Activated T-helper 2 cell treated with anti-CD3 and anti-CD28 coated beads, Interferon-gamma antibody, Interleukin-2, Interleukin-4, amounts not matched to agents 10 μg/mL and 5 μg/mL and 100 μg/mL, durations not matched to agents 14 hours and 24 hours and 36 hours (primary cell): ENCODE results near the gene CRYGD. TPM values are rescaled to one million over a fixed set of nuclear protein-coding genes. Genes with fewer than 3 reads are reported as not detected.
"Not testable (repeated sequence)": the region's sequence is repeated elsewhere in the genome, so short reads cannot be mapped to it uniquely, and the experiment has no call there.

Experiments used
- DNase-seq: peaks from one replicate; pipeline ENCODE4 v3.0.0; 2021; ENCODE audit warnings: low spot score
- H3K27ac Mint-ChIP-seq: one replicate; pipeline ENCODE4 v1.8.0; 2021; ENCODE audit warnings: mixed read lengths
- H3K27me3 Mint-ChIP-seq: one replicate; pipeline ENCODE4 v1.8.0; 2021; ENCODE audit warnings: low read depth, mixed read lengths
- H3K36me3 Mint-ChIP-seq: one replicate; pipeline ENCODE4 v1.8.0; 2021; ENCODE audit warnings: low read depth, mixed read lengths
- H3K4me1 Mint-ChIP-seq: one replicate; pipeline ENCODE4 v1.8.0; 2021; ENCODE audit warnings: low read depth, mixed read lengths
- H3K4me3 Mint-ChIP-seq: one replicate; pipeline ENCODE4 v1.8.0; 2021; ENCODE audit warnings: low read depth, mild to moderate bottlenecking, moderate library complexity, mixed read lengths
- H3K9me3 Mint-ChIP-seq: one replicate; pipeline ENCODE4 v1.8.0; 2021; ENCODE audit warnings: mixed read lengths
- intact Hi-C: fragments of 100-400 bp; cut with micrococcal nuclease; formaldehyde crosslinking; loops from one replicate; pipeline ENCODE4 v1.15.1; 2023
- total RNA-seq: library from RNA; stranded (reverse); gene quantifications from 2 replicates; pipeline ENCODE4 v1.2.3, GENCODE V29; 2022

CRYGD gene
- total RNA-seq: not detected in 2 replicates

DNA sequence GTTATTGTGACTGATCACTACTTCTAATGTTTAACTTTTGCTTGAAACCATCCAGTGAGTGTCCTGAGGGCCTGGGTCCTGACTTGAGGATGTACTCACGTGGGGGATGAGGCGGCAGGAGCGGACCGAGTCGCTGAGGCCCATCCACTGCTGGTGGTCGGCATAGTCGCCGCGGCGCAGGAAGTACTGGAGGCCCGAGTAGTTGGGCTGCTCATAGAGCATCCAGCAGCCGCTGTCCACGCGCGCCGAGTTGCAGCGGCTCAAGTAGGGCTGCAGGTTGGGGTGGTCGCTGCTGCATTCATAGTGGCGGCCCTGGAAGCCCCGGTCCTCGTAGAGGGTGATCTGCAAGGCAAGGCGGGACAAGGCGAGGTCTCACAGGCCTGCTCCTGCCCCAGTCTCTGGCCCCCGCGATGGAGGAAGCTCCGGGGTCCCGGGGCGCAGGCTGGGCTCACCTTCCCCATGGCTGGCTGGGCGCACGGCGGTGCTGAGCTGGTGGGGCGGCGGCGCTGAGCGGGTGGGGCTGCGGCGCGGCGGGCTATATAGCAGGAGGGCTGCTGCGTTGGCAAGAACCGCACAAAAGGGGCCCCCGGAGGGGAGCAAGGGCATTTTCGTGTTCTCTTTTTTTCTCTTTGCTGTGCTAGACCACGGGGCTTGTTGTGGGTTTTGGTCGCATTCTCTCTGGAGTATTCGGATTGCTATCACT is at the start of gene CRYGD:
Gene CRYGD, minus strand, starts transcription at position 512 of the 703 bp plus-strand sequence. Its CDS starts 51 bp downstream, at position 461.
- DNase-seq, H3K27ac Mint-ChIP-seq, H3K36me3 Mint-ChIP-seq, H3K4me1 Mint-ChIP-seq, H3K9me3 Mint-ChIP-seq, intact Hi-C loops: not testable (repeated sequence)
- Mint-ChIP-seq H3K27me3 (peaks cover 41% of the 10 kb centered on the region), H3K4me3 (peak within 1 kb of the TSS; percentile 38)

DNA sequence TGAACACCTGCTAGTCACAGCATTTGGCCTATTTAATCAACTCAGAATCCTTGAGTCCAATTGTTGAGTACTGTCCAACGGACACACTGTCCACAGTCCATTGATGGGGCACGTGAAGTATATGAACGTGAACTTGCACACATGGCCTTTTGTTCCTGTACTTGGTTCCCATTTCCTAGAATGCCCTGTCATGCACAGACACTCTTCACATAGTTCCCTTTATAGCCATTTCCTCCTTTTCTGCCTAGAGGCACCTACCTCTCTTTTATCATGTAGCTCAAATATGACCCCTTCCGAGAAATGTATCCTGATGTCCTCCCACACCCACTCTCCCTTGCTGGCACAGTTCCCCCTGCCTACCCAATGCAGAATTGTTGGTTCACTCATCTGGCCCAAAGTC is 47.8 kb upstream of the CRYGD start:
- Mint-ChIP-seq H3K36me3 (no peaks in the 10 kb centered on the region), H3K27me3 (peaks cover 8% of the 10 kb centered on the region), H3K4me1 (peaks cover 3% of the 10 kb centered on the region), H3K27ac (no peak overlapping the region), H3K4me3 (no peak overlapping the region), H3K9me3 (no peaks in the 10 kb centered on the region)
- no peak for DNase-seq
- intact Hi-C loops: loop anchor here (10.0 kb wide), 1 partner anchor 1033 kb away; no protein-coding TSS in a partner anchor

DNA sequence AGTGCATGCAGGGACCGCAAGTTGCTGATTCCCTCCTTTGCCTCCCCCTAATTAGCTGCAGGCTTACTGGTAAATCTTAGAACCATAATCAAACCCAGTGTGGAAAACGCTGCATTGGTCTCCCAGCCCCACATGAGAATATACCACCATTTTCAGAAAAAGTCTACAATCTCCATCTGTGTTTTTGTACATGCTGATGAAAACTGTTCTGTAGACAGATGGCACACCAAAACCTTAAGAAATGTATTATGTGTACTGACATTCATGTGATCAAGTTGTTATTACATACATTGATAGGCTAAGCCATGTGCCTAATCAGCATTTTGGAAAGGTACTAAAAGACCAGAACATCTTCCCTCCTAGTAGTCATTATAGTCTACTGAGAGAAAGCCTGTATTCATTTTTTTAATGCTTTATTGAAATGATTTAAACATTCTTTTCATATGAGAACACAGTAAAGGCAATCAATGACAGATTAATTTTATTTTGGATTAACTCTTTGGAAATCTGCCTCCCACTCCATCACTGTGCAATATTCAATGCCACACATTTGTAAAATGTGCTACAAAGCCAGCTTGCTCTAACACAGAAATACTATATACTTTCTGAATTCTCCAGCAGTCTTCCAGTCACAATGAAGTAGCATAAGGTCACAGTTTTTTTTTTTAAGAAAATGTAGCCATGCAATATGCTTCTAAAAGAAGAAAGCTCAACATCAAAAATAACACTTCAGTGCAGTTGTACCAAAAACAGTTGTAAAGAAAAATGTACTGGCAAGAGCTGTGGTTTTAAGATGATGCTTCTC is 40.8 kb upstream of the CRYGD start:
- intact Hi-C loops: no loop called here
- DNase-seq: no peak
- peaks cover 15% of the 10 kb centered on the region for H3K27me3 Mint-ChIP-seq

DNA sequence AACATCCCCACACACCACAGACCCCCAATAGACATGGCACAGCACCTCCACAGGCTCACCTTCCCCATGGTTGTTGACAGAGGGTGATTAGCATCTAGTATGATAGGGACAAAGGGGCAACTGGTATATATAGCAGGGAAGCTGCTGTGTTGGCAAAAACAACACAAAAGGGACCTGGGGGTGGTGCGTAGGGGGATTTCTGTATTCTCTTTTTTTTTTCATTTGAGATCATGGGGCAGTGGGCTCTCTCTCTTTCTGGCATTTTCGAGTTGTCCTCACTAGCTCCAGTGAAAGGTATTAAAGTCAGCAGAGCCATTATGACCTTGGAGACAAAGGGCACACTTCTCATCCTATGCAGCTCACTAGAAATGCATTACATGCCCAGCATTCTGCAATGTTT is 39.2 kb upstream of the CRYGD start, which contains the start of gene CRYGA:
Gene CRYGA, minus strand, starts transcription at position 101 of the 400 bp plus-strand sequence. Its CDS starts 33 bp downstream, at position 68.
- no peak for DNase-seq

More for the DNA sequence above, 40.8 kb upstream of the CRYGD start:
- H3K36me3 Mint-ChIP-seq: no peaks in the 10 kb centered on the region
- H3K4me1 Mint-ChIP-seq: no peaks in the 10 kb centered on the region
- no peak overlapping the region for H3K27ac Mint-ChIP-seq
- H3K9me3 Mint-ChIP-seq: no peaks in the 10 kb centered on the region
- no peak overlapping the region for H3K4me3 Mint-ChIP-seq

DNA sequence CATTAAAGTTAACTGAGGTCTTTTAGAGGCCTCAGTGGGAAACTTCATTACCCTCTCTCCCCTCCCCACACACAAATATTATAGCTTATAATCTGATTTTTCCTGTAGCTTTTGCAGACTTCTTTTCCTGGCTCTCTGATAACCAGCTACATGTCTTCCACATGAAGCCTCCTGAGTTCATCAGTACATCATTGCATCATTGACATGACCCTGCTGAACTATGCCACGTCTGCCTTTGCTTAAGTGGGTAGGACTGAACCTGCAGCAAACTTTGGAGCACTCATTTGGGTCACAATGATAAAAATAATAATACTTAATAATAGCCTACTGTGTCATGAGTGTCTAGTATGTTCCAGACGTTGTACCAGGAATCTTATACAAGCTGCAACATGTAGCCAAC is 32.1 kb upstream of the CRYGD start:
- no peaks in the 10 kb centered on the region for H3K9me3 Mint-ChIP-seq
- intact Hi-C loops: no loop called here
- DNase-seq: no peak
- no peak overlapping the region for H3K27ac Mint-ChIP-seq
- H3K4me1 Mint-ChIP-seq: no peaks in the 10 kb centered on the region
- peaks cover 7% of the 10 kb centered on the region for H3K27me3 Mint-ChIP-seq
- no peak overlapping the region for H3K4me3 Mint-ChIP-seq
- H3K36me3 Mint-ChIP-seq: no peaks in the 10 kb centered on the region

More for the DNA sequence above, 39.2 kb upstream of the CRYGD start, which contains the start of gene CRYGA:
- no peaks in the 10 kb centered on the region for H3K36me3 Mint-ChIP-seq
- peaks cover 13% of the 10 kb centered on the region for H3K27me3 Mint-ChIP-seq
- H3K9me3 Mint-ChIP-seq: no peaks in the 10 kb centered on the region
- H3K4me3 Mint-ChIP-seq: no peak within 1 kb of the TSS
- no peak within 1 kb of the TSS for H3K27ac Mint-ChIP-seq
- intact Hi-C loops: no loop called here
- H3K4me1 Mint-ChIP-seq: no peaks in the 10 kb centered on the region

DNA sequence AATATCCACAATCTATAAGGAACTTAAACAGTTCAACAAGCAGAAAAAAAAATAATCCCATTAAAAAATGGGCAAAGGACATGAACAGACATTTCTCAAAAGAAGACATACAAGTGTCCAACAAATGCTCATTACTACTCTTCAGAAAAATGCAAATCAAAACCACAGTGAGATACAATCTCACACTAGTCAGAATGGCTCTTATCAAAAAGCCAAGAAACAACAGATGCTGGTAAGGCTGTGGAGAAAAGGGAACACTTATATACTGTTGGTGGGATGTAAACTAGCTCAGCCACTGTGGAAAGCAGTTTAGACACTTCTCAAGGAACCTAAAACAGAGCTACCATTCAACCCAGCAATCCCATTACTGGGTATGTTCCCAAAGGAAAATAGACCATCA is 28.8 kb upstream of the CRYGD start:
- DNase-seq: no peak
- Mint-ChIP-seq H3K36me3 (no peaks in the 10 kb centered on the region), H3K4me3 (no peak overlapping the region), H3K27me3 (peaks cover 17% of the 10 kb centered on the region), H3K9me3 (no peaks in the 10 kb centered on the region), H3K27ac (no peak overlapping the region), H3K4me1 (no peaks in the 10 kb centered on the region)
- intact Hi-C loops: no loop called here

DNA sequence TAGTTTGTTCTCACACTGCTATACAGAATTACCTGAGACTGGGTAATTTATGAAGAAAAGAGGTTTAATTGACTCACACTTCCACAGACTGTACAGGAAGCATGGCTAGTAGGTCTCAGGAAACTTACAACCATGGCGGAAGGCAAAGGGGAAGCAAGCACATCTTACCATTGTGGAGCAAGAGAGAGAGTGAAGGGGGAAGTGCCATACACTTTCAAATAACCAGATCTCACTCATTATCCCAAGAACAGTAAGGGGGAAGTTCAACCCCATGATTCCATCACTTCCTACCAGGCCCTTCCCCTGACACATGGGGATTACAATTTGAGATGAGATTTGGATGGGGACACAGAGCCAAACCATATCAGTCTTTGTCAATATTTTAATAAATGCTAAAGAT is 26.6 kb upstream of the CRYGD start:
- Mint-ChIP-seq H3K27ac (no peak overlapping the region), H3K36me3 (no peaks in the 10 kb centered on the region), H3K9me3 (no peaks in the 10 kb centered on the region), H3K4me3 (no peak overlapping the region), H3K27me3 (peaks cover 16% of the 10 kb centered on the region), H3K4me1 (no peaks in the 10 kb centered on the region)
- DNase-seq: no peak
- intact Hi-C loops: no loop called here

DNA sequence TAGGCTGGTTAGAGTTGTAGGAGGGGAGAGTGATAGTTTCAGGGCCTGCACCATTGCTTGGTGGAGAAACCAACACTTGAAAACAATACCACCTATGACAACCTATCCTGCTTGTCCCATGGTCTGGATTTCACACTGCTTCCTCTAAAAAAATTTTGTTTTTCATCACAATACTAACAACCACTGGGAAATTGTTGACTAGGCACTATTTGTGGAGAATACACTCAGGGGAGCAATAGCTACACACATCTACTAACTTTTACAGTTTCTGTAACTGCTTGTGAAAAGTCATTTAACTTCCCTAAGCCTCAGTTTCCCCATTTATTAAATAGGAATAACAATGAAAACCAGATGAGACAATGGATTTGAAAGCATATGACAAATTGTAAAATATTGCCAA is 25.8 kb upstream of the CRYGD start:
- no peak overlapping the region for H3K4me3 Mint-ChIP-seq
- H3K36me3 Mint-ChIP-seq: no peaks in the 10 kb centered on the region
- peaks cover 14% of the 10 kb centered on the region for H3K27me3 Mint-ChIP-seq
- H3K4me1 Mint-ChIP-seq: no peaks in the 10 kb centered on the region
- H3K9me3 Mint-ChIP-seq: no peaks in the 10 kb centered on the region
- H3K27ac Mint-ChIP-seq: no peak overlapping the region
- no peak for DNase-seq
- intact Hi-C loops: no loop called here

DNA sequence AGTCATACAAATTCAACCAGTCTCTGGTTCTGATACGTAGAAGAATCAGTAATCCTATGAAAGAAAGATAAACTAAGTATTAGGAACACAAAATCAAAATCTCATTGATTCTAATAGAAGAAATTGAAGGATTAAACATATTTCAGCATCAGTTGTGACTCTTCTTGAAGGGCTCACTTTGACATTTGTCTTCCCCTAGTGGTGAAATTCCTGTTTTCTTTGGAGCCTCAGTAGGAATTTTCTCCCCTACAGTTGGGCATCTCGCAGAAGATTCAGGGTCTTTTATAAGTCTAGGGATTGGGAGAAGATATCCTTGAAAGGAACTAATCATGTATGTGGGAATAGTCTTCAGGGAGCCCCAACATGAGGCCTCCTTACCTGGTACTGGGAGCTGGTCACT is 24.5 kb upstream of the CRYGD start:
- Mint-ChIP-seq H3K36me3 (no peaks in the 10 kb centered on the region), H3K27me3 (peaks cover 14% of the 10 kb centered on the region), H3K9me3 (no peaks in the 10 kb centered on the region), H3K4me1 (no peaks in the 10 kb centered on the region), H3K4me3 (no peak overlapping the region), H3K27ac (no peak overlapping the region)
- intact Hi-C loops: loop anchor here (5.0 kb wide), 1 partner anchor 1762 kb away; no protein-coding TSS in a partner anchor
- no peak for DNase-seq

DNA sequence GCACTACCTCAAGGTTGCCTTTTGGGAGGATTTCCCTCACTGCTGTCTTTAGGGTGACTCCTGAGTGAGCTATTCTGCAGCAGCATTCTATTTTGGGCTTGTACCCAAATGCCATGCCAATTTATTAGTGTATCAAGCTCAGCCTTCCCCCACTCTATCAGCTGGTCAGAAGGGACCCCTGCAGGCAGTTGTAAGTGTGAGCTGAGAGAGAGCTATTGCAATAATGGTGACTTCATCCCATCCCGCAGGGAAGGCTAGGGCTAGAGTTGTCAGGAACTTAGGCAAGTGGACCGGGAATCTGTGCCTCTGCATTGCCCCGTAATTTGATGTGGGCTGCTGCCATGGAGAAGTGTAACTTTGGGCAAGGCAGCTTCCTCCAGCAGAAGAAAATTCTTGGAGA is 23.4 kb upstream of the CRYGD start:
- H3K27ac Mint-ChIP-seq: no peak overlapping the region
- no peaks in the 10 kb centered on the region for H3K9me3 Mint-ChIP-seq
- H3K27me3 Mint-ChIP-seq: peaks cover 14% of the 10 kb centered on the region
- H3K36me3 Mint-ChIP-seq: no peaks in the 10 kb centered on the region
- no peak overlapping the region for H3K4me3 Mint-ChIP-seq
- no peaks in the 10 kb centered on the region for H3K4me1 Mint-ChIP-seq
- DNase-seq: no peak
- intact Hi-C loops: loop anchor here (5.0 kb wide), 1 partner anchor 1760 kb away; no protein-coding TSS in a partner anchor

DNA sequence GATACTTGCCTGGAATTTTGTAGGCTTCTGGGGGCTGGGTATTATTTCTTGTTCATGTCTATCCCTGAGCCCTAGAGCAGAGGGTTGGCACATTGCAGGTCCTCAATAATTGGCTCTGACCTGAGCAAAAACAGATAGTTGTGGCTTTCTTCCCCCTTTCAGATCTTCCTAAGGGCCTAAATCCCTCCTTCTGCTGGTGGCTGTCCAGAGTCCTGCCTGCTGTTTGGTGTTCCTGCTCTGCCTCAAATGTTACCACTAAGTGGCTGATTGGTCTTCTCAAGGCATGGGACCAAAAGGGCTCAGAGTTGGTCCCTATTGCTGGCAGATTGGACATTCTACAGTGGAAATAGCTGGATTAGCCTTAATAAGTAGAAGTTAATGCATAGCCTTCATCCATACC is 22.7 kb upstream of the CRYGD start:
- H3K9me3 Mint-ChIP-seq: no peaks in the 10 kb centered on the region
- H3K27me3 Mint-ChIP-seq: peaks cover 10% of the 10 kb centered on the region
- H3K36me3 Mint-ChIP-seq: no peaks in the 10 kb centered on the region
- no peaks in the 10 kb centered on the region for H3K4me1 Mint-ChIP-seq
- no peak for DNase-seq
- no peak overlapping the region for H3K27ac Mint-ChIP-seq
- intact Hi-C loops: loop anchor here (5.0 kb wide), 1 partner anchor 1760 kb away; no protein-coding TSS in a partner anchor
- H3K4me3 Mint-ChIP-seq: no peak overlapping the region

DNA sequence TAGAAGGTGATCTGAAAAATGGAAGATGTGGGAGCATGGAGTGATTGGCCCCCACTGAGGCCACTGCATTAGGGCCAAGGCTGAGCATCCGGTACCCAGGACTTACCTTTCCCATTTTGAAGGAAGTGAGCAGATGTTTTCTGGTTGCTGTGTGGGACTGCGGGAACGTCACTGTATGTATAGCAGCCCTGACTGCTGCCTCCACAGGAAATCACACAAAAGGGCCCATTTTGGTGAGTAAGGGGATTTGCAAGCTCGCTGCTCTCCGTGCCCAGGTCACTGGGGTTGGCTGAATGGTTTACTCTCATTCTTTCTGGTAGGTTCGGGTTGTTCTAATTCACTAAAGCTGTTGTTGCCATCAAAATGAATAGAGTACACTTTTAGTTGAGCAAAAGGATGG is 21.7 kb upstream of the CRYGD start, which contains the start of gene CRYGB:
Gene CRYGB, minus strand, starts transcription at position 153 of the 400 bp plus-strand sequence. Its CDS starts 38 bp downstream, at position 115.
- peaks cover 8% of the 10 kb centered on the region for H3K27me3 Mint-ChIP-seq
- no peaks in the 10 kb centered on the region for H3K9me3 Mint-ChIP-seq
- no peak for DNase-seq
- intact Hi-C loops: loop anchor here (5.0 kb wide), 1 partner anchor 1759 kb away; no protein-coding TSS in a partner anchor
- H3K27ac Mint-ChIP-seq: no peak within 1 kb of the TSS
- H3K4me3 Mint-ChIP-seq: no peak within 1 kb of the TSS
- H3K36me3 Mint-ChIP-seq: no peaks in the 10 kb centered on the region
- H3K4me1 Mint-ChIP-seq: no peaks in the 10 kb centered on the region
